Stimulated activated CD8-positive, alpha-beta memory T cell treated with anti-CD3 and anti-CD28 coated beads, Interleukin-2, amount 100 ng/mL, for 48 hours (primary cell): ENCODE data around the gene PRDM13.
"Not testable (repeated sequence)": the region's sequence is repeated elsewhere in the genome, so short reads cannot be mapped to it uniquely, and the experiment has no call there.

ENCODE experiments used
- DNase-seq, 2 donors: peaks; one replicate each; pipeline ENCODE4 v3.0.0-alpha.2; 2020; ENCODE audit warnings: low read depth in 2 of 2

The PRDM13 gene

GRCh38 chr6:99629293-99629692 lies 22.7 kb downstream of the PRDM13 start:
- DNase-seq: no peak

DNA sequence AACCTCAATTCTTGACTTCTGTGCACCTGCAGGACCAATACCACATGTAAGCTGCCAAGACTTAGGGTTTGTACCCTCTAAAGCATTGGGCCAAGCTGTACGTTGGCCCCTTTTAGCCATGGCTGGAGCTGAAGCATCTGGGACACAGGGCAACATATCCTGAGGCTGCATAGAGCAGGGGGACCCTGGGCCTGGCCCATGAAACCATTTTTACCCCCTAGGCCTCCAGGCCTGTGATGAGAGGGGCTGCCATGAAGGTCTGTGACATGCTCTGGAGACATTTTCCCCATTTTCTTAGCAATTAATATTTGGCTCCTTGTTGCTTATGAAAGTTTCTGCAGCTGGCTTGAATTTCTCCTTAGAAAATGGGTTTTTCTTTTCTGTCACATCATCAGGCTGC lies 31.0 kb downstream of the PRDM13 start:
- DNase-seq: no peak

GRCh38 chr6:99638358-99638757 lies 31.7 kb downstream of the PRDM13 start:
- not testable (repeated sequence) for DNase-seq

DNA sequence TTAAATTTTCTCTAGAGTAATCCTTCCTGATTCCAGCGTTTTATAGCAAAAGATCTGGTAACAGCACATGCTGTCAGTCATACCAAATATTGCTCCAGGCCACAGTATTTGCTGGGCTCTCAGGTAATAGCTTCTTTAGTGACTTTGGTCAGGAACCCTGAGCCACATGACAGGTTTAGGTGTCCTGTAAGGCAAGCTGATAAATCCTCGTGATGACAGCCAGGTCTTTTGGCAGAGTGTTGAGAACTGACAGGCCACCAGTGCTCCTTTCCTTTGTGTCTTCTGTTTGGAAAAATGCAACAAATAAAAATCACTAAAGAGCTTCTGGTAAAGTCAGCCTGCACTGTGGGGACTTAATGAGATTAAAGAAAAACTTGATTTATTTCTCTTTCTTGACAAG lies 34.6 kb downstream of the PRDM13 start:
- no peak for DNase-seq

DNA sequence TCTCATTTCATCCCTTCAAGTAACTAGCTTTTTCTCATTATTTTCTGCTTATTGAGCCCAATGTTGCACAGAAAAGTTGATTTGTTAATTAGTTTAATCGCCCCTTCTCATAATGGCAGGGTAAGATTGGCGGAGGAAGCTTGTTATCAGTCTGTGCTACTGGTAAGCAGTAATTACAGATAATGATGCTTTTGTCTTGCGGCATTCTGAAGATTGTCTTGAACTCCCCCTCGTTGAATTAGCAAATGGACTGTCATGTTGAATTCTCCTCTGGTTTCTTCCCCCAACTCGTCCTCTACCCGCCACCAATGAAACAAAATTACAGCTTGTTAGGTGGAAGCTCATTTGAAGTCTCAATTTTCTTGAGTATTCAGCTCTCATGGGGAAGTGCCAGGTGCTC lies 39.4 kb downstream of the PRDM13 start:
- no peak for DNase-seq

DNA sequence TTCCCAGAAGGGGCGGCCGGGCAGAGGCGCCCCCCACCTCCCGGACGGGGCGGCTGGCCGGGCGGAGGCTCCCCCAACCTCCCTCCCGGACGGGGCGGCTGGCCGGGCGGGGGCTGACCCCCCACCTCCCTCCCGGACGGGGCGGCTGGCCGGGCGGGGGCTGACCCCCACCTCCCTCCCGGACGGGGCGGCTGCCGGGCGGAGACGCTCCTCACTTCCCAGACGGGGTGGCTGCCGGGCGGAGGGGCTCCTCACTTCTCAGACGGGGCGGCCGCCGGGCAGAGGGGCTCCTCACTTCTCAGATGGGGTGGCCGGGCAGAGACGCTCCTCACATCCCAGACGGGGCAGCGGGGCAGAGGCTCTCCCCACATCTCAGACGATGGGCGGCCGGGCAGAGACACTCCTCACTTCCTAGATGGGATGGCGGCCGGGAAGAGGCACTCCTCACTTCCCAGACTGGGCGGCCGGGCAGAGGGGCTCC lies 43.5 kb downstream of the PRDM13 start:
- DNase-seq: not testable (repeated sequence)

DNA sequence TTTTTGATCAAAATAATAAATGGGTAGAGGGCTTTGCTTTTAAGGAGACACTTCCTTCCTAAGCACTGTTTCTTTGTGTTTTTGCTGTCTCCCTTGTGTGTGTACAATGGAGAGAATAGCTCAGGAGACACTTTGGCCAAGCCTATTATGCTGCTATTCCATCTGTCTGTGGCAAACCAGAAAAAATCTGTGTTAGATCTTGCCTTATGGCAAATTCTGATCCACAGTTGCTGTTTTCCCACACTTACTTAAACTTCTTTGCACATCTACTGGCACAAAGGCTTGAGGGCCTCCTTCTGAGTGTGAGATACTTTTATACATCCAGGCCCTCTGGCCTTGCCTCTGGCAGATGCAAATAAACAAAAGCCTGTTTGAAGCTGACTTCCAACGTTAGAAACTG lies 53.6 kb downstream of the PRDM13 start:
- no peak for DNase-seq

GRCh38 chr6:99661870-99662269 lies 55.2 kb downstream of the PRDM13 start:
- DNase-seq: no peak

DNA sequence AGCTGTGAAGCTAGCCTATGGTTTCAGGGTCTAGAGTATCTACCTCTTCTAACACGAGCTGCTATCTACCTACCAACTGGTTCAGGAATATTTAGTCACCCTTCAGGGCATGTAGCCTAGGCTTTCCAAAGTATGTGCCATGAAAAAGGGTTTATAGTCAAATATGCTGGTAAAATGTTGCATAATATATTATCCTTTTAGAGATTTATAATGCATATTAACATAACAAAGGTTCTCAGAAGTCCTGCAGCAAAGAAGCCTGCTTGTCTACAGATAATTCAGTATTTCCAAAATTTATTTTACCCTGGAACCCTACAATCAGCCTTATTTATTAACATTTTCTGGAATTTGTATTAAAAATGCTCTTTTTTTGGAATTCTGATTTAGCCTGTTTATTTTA lies 56.0 kb downstream of the PRDM13 start:
- DNase-seq: no peak
